ENCODE measurements around the gene PSMD9.

Gene PSMD9

GRCh38 chr12:121930862-121931261 is 42.3 kb downstream of the PSMD9 start:
- TF ChIP-seq, protein P1, sequence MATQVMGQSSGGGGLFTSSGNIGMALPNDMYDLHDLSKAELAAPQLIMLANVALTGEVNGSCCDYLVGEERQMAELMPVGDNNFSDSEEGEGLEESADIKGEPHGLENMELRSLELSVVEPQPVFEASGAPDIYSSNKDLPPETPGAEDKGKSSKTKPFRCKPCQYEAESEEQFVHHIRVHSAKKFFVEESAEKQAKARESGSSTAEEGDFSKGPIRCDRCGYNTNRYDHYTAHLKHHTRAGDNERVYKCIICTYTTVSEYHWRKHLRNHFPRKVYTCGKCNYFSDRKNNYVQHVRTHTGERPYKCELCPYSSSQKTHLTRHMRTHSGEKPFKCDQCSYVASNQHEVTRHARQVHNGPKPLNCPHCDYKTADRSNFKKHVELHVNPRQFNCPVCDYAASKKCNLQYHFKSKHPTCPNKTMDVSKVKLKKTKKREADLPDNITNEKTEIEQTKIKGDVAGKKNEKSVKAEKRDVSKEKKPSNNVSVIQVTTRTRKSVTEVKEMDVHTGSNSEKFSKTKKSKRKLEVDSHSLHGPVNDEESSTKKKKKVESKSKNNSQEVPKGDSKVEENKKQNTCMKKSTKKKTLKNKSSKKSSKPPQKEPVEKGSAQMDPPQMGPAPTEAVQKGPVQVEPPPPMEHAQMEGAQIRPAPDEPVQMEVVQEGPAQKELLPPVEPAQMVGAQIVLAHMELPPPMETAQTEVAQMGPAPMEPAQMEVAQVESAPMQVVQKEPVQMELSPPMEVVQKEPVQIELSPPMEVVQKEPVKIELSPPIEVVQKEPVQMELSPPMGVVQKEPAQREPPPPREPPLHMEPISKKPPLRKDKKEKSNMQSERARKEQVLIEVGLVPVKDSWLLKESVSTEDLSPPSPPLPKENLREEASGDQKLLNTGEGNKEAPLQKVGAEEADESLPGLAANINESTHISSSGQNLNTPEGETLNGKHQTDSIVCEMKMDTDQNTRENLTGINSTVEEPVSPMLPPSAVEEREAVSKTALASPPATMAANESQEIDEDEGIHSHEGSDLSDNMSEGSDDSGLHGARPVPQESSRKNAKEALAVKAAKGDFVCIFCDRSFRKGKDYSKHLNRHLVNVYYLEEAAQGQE (IDR thresholded peaks at IDR 0.05; ENCODE audit: insufficient read depth in 1 of 2, low read depth in 2 of 2, low read length in 2 of 2), result no peak
- TF ChIP-seq FOXP2 (optimal IDR thresholded peaks at IDR 0.05; ENCODE audit: borderline replicate concordance, extremely low read depth, extremely low read length, insufficient read depth) (no peak), TAF1 (IDR thresholded peaks at IDR 0.05; ENCODE audit: borderline replicate concordance, insufficient read depth, low read length) (no peak), POLR2AphosphoS5 (IDR thresholded peaks at IDR 0.05; ENCODE audit: low read depth, low read length) (no peak), SIN3A (IDR thresholded peaks at IDR 0.05; ENCODE audit: borderline replicate concordance, insufficient read depth, low read length) (no peak)

GRCh38 chr12:121932176-121932536 is 43.6 kb downstream of the PSMD9 start:
- TF ChIP-seq FOXP2 (optimal IDR thresholded peaks at IDR 0.05; ENCODE audit: borderline replicate concordance, extremely low read depth, extremely low read length, insufficient read depth), result no peak
- no peak for TF ChIP-seq TAF1 (IDR thresholded peaks at IDR 0.05; ENCODE audit: borderline replicate concordance, insufficient read depth, low read length)
- TF ChIP-seq POLR2AphosphoS5 (IDR thresholded peaks at IDR 0.05; ENCODE audit: low read depth, low read length), result no peak
- TF ChIP-seq, protein P1 (IDR thresholded peaks at IDR 0.05; ENCODE audit: insufficient read depth in 1 of 2, low read depth in 2 of 2, low read length in 2 of 2), result no peak
- no peak for TF ChIP-seq SIN3A (IDR thresholded peaks at IDR 0.05; ENCODE audit: borderline replicate concordance, insufficient read depth, low read length)

GRCh38 chr12:121932914-121933521 is 44.4 kb downstream of the PSMD9 start:
- no peak for TF ChIP-seq SIN3A (IDR thresholded peaks at IDR 0.05; ENCODE audit: borderline replicate concordance, insufficient read depth, low read length)
- no peak for TF ChIP-seq TAF1 (IDR thresholded peaks at IDR 0.05; ENCODE audit: borderline replicate concordance, insufficient read depth, low read length)
- TF ChIP-seq, protein P1 (IDR thresholded peaks at IDR 0.05; ENCODE audit: insufficient read depth in 1 of 2, low read depth in 2 of 2, low read length in 2 of 2), result no peak
- no peak for TF ChIP-seq POLR2AphosphoS5 (IDR thresholded peaks at IDR 0.05; ENCODE audit: low read depth, low read length)
- no peak for TF ChIP-seq FOXP2 (optimal IDR thresholded peaks at IDR 0.05; ENCODE audit: borderline replicate concordance, extremely low read depth, extremely low read length, insufficient read depth)

DNA sequence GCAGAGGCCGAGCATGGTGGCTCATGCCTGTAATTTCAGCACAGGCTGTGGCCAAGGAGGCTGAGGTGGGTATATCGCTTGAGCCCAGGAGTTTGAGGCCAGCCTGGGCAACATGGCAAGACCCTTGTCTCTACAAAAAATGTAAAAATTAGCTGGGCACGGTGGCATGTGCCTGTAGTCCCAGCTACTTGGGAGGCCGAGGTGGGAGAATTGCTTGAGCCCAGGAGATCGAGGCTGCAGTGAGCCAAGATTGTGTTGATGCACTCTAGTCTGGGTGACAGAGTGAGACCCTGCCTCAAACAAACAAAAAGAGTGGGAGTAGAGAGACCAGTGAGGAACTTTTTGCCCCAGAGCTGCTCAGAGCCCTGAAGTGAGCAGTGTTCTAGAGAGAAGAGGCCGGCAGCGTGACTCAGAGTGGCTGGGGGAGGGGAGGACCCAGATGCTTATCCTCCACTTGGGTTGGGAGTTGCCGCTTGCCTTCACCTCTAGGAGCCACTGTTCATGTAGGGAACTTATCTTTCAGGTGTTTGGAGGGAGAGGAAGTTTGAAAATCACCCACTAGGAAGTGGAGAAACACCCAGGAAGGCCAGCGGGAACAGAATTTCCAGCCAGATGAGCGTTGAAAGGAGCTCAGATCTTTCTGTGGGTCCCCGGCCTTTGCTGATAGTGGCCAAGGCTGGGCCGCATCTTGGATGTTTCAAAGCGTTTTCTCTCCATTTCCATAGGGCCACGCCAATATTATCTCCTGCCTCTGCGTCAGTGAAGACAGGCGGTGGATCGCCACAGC is 45.1 kb downstream of the PSMD9 start:
- TF ChIP-seq, protein P1 (IDR thresholded peaks at IDR 0.05; ENCODE audit: insufficient read depth in 1 of 2, low read depth in 2 of 2, low read length in 2 of 2), result no peak
- TF ChIP-seq TAF1 (IDR thresholded peaks at IDR 0.05; ENCODE audit: borderline replicate concordance, insufficient read depth, low read length), result no peak
- TF ChIP-seq SIN3A (IDR thresholded peaks at IDR 0.05; ENCODE audit: borderline replicate concordance, insufficient read depth, low read length), result no peak
- TF ChIP-seq POLR2AphosphoS5 (IDR thresholded peaks at IDR 0.05; ENCODE audit: low read depth, low read length), result no peak
- no peak for TF ChIP-seq FOXP2 (optimal IDR thresholded peaks at IDR 0.05; ENCODE audit: borderline replicate concordance, extremely low read depth, extremely low read length, insufficient read depth)
